Activated T-cell treated with anti-CD3 and anti-CD28 coated beads for 24 hours (primary cell): Measurements from ENCODE around the gene SORCS2.

ENCODE experiments used
- DNase-seq: peaks from one replicate; pipeline ENCODE4 v3.0.0-alpha.2; 2020; ENCODE audit warnings: low read depth

Gene SORCS2

GRCh38 chr4:7780751-7781348, 588.5 kb downstream of the SORCS2 start:
- no peak for DNase-seq

GRCh38 chr4:7781366-7781765, 589.0 kb downstream of the SORCS2 start:
- DNase-seq: no peak

GRCh38 chr4:7781993-7782392, 589.7 kb downstream of the SORCS2 start:
- no peak for DNase-seq

GRCh38 chr4:7782783-7783182, 590.4 kb downstream of the SORCS2 start:
- no peak for DNase-seq

GRCh38 chr4:7783541-7783940, 591.2 kb downstream of the SORCS2 start:
- DNase-seq: no peak

- no peak for DNase-seq
These were observed 592.0 kb downstream of the SORCS2 start for GRCh38 chr4:7784131-7784870.

- no peak for DNase-seq
These were observed 592.7 kb downstream of the SORCS2 start for GRCh38 chr4:7785017-7785416.

- DNase-seq: no peak
These were observed 593.7 kb downstream of the SORCS2 start for GRCh38 chr4:7786040-7786439.

GRCh38 chr4:7786517-7786916, 594.2 kb downstream of the SORCS2 start:
- DNase-seq: no peak

GRCh38 chr4:7787067-7787466, 594.7 kb downstream of the SORCS2 start:
- no peak for DNase-seq

GRCh38 chr4:7787681-7788141, 595.4 kb downstream of the SORCS2 start:
- no peak for DNase-seq

- DNase-seq: no peak
These were observed 595.9 kb downstream of the SORCS2 start for GRCh38 chr4:7788193-7788592.

GRCh38 chr4:7788694-7789425, 596.5 kb downstream of the SORCS2 start:
- no peak for DNase-seq

GRCh38 chr4:7790023-7790422, 597.7 kb downstream of the SORCS2 start:
- no peak for DNase-seq

GRCh38 chr4:7790999-7791398, 598.7 kb downstream of the SORCS2 start:
- no peak for DNase-seq
